Cardiac fibroblast (primary cell): ENCODE data around the gene PRPF8.

Experiments
- DNase-seq, 2 donors: peaks; one replicate each; pipeline versions ENCODE4 v3.0.0 to v3.0.0-alpha.2; 2010; ENCODE audit warnings: low read depth in 2 of 2
- H3K4me3 ChIP-seq, 2 donors: replicated peaks in 1 of 2; 1 replicate in 1 of 2; 2 replicates in 1 of 2; pipeline ENCODE4 v1.5.1; 2011; ENCODE audit warnings: low read depth in 2 of 2, low read length in 2 of 2, mild to moderate bottlenecking in 2 of 2, moderate library complexity in 1 of 2
- CTCF ChIP-seq: IDR thresholded peaks from one replicate; pipeline ENCODE4 v1.5.1; 2011; ENCODE audit warnings: low read depth, mild to moderate bottlenecking, low read length, inconsistent platforms

Gene PRPF8

GRCh38 chr17:1648173-1648962, 36.3 kb downstream of the PRPF8 start:
- no peak for TF ChIP-seq CTCF
- peak overlapping the region; percentile 45 to 56 for H3K4me3 ChIP-seq
- peak; percentile 32 to 42 for DNase-seq

GRCh38 chr17:1647802-1648171, 36.9 kb downstream of the PRPF8 start:
- no peak for DNase-seq
- TF ChIP-seq CTCF = no peak
- no peak overlapping the region for H3K4me3 ChIP-seq

GRCh38 chr17:1646199-1646875, 38.3 kb downstream of the PRPF8 start:
- no peak for DNase-seq
- H3K4me3 ChIP-seq = no peak overlapping the region
- TF ChIP-seq CTCF = no peak

GRCh38 chr17:1645207-1646171, 39.2 kb downstream of the PRPF8 start, which contains the start of gene SCARF1:
Gene SCARF1 (minus strand): TSS chr17:1645732. CDS start chr17:1645697, 35 bp downstream.
- no peak within 1 kb of the TSS for H3K4me3 ChIP-seq
- DNase-seq = no peak
- TF ChIP-seq CTCF = no peak

GRCh38 chr17:1644493-1645206, 40.0 kb downstream of the PRPF8 start:
- DNase-seq = peak in 1 of 2 donors; percentile 67
- no peak overlapping the region for H3K4me3 ChIP-seq
- TF ChIP-seq CTCF = no peak

GRCh38 chr17:1643999-1644492, 40.6 kb downstream of the PRPF8 start:
- TF ChIP-seq CTCF = no peak
- peak in 1 of 2 donors; percentile 18 for DNase-seq
- H3K4me3 ChIP-seq = no peak overlapping the region
